HG02623 (cell line): Measurements from ENCODE around the gene MLIP.
"Not testable (repeated sequence)": the region's sequence is repeated elsewhere in the genome, so short reads cannot be mapped to it uniquely, and the experiment has no call there.

Experiments
- ATAC-seq: cut with Tn5 transposase; IDR thresholded peaks from one replicate; pipeline ENCODE4 v1.9.1; 2021; ENCODE audit warnings: moderate library complexity; ENCODE audit not compliant: unreplicated experiment

MLIP gene, protein sequence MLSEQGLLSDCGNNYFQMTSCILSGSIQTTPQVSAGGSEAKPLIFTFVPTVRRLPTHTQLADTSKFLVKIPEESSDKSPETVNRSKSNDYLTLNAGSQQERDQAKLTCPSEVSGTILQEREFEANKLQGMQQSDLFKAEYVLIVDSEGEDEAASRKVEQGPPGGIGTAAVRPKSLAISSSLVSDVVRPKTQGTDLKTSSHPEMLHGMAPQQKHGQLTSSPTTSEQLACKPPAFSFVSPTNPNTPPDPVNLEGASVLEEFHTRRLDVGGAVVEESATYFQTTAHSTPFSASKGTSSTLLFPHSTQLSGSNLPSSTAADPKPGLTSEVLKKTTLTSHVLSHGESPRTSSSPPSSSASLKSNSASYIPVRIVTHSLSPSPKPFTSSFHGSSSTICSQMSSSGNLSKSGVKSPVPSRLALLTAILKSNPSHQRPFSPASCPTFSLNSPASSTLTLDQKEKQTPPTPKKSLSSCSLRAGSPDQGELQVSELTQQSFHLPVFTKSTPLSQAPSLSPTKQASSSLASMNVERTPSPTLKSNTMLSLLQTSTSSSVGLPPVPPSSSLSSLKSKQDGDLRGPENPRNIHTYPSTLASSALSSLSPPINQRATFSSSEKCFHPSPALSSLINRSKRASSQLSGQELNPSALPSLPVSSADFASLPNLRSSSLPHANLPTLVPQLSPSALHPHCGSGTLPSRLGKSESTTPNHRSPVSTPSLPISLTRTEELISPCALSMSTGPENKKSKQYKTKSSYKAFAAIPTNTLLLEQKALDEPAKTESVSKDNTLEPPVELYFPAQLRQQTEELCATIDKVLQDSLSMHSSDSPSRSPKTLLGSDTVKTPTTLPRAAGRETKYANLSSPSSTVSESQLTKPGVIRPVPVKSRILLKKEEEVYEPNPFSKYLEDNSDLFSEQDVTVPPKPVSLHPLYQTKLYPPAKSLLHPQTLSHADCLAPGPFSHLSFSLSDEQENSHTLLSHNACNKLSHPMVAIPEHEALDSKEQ

DNA sequence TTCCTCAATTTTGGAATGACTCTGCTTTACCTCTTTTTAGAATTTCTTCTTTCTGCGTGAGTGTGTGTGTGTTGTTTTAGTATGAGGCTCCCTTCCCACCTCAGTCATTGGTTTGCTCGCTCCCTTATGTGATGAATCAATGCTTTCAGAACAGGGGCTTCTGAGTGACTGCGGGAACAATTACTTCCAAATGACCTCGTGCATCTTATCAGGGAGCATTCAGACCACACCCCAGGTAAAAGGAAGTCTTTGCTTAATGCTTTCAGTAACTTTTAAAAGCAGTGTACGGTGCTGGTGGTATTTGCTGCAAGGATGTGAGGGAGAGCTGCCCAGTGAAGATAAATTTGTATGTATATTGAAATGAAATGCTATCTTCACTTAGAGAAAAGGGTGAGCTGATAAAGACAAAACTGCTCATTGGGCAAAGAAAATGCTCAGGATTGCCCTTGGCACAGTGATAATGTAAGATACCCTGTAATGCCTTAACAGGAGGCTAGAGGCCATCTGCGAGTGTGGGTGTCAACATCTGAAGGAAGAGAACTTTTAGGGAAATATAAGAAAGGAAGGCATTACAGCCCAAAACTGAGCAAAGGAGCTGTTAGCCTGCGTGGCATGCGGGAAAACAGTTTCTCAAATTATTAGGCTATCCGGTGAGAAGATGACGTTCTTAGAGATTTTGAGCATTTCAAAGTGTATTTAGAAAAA, at the start of gene MLIP:
TSS of gene MLIP (plus strand) at position 103 of the 705 bp plus-strand sequence. CDS start at position 140, 37 bp downstream.
- ATAC-seq, result no peak

- ATAC-seq, result no peak
Observed at GRCh38 chr6:54063228-54063539, 48.1 kb upstream of the MLIP start.

- ATAC-seq, result no peak
Observed at GRCh38 chr6:54068694-54069093, 42.5 kb upstream of the MLIP start.

- ATAC-seq, result no peak
Observed at GRCh38 chr6:54070025-54070424, 41.2 kb upstream of the MLIP start.

DNA sequence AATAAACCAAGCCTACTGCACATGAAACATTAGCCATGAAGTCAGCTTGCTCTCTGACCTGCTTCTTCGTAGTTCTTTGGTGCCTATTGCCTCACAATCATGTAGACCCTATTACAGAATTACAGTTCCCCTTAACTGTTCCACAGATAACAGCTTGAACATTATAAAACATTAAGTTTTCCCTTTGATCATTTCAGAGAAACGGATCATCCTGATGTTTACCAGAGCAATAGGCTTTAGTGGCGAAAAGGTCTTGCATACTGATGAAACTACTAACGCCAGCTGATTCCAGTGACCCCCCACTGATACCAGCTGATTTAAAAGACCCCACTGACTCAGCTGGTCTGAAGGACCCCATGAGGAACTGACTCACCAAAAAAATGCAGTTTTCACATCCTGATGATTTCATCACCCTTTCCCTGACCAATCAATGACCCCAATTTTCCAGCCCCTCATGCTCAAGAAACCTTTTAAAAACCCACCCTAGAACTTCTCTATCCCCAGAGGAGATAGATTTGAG, 39.4 kb upstream of the MLIP start:
- no peak for ATAC-seq

DNA sequence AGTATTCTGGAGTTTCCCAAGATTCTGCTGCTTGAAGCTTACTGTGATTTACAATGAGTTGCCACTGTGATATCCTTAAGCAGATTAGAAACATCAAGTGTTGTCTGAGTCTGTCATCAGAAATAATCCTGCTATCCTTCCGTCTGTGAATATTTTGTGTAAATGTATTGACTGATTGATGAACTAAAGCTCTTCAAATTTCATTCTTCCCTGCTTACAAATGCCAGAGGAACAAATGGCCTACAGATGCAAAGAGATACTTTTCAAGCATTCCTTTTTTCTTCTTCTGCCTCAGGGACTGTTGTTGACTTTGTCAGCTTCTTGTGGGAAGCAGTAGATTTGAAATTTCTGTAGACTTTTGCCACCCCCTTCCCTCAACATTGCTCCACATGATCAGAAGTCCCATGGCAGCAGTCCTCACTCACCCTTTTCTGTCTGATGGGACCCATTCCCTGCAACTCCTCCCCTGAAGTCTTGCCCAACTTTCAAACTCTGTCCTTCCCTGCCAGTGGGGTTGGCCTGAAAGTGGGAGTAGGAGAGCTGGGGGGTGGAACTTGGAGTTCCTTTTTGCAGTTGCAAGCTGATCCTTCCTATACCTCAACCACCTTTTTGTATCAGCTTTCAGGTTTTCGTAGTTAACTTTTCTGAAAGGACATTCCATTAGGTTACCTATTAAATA, 38.5 kb upstream of the MLIP start:
- ATAC-seq, result no peak

- ATAC-seq, result no peak
Observed at GRCh38 chr6:54073487-54073886, 37.8 kb upstream of the MLIP start.

DNA sequence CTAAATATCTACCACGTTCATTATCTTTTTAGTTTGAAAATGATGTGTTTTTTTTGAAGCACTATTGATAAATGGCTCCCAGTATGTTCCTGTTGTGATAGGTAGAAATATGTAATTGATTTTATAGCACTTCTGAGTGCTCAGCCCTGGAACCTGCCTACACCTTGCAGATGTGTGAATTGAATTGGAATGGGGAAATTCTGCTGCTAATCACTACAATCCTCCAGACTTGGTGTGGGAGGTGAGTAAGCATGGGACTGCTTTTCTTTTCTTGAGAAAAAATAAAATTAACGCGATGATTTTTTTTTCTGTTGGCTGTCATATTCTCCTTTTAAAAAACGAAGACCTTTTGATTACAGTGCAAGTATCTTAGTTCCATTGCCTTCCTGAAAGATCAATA, 37.1 kb upstream of the MLIP start:
- no peak for ATAC-seq

DNA sequence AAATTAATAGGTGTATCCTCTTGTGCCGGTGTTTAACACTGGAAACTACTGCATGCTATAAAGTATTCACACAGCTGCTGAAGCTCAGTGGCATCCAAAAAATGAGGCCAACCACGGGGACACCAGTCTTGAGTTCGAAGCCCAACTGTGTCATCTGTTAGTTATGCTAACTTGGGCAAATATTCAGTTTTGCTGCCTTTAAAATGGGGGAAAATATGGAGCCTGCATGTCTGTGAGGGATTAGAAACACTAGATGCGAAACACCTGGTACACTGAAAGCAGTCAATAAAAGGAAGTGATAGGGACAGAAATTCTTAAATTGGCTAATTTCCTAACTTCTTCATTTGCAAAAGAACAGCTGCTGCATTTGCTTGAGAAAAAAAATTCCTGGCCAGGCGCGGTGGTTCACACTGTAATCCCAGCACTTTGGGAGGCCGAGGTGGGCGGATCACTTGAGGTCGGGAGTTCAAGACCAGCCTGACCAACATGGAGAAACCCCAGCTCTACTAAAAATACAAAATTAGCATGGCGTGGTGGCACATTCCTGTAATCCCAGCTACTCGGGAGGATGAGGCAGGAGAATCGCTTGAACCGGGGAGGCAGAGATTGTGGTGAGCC, 36.6 kb upstream of the MLIP start:
- ATAC-seq, result no peak

- no peak for ATAC-seq
Observed at GRCh38 chr6:54076159-54076789, 35.0 kb upstream of the MLIP start.

DNA sequence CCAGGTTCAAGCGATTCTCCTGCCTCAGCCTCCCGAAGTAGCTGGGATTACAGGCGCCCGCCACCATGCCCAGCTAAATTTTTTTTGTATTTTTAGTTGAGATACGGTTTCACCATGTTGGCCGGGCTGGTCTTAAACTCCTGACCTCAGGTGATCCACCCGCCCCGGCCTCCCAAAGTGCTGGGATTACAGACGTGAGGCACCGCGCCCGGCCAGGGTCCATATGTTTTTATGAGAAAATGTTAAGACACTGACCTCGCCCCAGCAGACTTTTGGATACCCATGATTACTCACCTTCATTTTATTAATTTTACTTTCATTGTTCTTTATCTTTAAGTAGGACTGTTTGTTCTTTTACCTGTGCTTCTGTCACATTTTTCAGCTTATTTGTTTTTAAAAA, 29.7 kb upstream of the MLIP start:
- not testable (repeated sequence) for ATAC-seq

DNA sequence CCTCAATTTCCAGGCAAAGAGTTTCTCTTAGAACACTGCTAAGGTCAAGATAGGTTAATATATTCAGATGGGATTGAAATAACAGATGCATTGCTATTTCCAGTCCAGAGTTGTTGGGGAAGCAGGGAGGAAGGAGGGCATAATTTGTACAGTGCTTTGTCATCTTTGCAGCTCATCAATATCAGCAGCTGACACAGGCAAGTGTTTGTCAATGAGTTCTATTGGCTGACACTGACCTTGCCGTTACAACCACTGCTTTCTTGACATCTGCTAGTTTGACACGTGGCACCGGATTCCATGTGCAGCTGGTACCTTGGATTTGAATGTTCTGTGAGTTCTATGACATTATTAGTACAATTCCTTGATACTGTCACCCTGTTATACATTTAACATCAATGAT, 28.0 kb upstream of the MLIP start:
- ATAC-seq, result no peak

DNA sequence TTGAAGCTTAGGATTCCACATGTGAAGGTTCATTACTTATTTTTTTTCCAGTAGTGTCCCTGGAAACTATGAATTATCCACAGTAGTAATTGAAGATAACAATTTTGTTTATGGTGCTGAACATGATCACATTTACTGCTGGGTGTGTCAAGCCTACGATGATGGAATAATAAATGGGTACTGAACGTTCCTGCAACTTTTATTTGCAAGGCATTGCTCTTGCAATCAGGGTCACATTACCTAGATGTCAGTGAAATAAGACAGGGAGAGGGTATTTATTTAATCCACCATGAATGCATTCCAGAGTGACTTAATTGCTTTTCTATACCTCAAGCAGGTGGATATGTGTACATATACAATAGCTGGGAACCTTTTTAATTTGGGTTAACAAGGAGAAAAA, 27.0 kb upstream of the MLIP start:
- no peak for ATAC-seq

GRCh38 chr6:54085047-54085446, 26.2 kb upstream of the MLIP start:
- no peak for ATAC-seq

GRCh38 chr6:54085541-54085940, 25.7 kb upstream of the MLIP start:
- no peak for ATAC-seq

GRCh38 chr6:54086439-54086838, 24.8 kb upstream of the MLIP start:
- no peak for ATAC-seq

GRCh38 chr6:54087721-54088120, 23.5 kb upstream of the MLIP start:
- ATAC-seq, result no peak

DNA sequence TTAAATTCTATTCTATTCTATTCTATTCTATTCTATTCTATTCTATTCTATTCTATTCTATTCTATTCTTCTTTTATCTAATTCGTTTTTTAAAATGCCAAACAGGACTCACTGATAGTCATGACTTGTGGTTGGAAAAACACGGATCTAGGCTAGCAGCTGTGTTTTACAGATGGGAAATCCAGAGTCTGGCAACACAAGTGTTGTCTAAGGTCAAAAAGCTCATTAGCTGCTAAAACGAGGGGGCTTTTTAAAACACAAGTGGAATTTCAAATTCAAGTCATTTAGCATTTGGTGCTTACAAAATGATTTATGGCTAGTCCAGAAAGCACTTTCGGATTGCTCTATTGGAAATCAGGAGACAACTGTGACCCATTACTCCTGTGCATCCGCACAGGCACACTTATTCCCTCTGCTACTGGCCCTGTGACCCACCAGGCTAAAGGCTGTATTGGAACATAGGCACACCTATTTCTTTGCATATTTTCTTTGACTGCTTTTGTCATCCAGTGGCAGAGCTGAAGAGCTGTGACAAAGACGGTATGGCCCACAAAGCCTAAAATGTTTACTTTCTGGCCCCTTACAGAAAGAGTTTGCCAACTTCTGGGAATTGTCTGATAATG, 17.8 kb upstream of the MLIP start:
- ATAC-seq, result no peak

- no peak for ATAC-seq
Observed at GRCh38 chr6:54094293-54094692, 16.9 kb upstream of the MLIP start.
